Retinal pigment epithelial cell (primary cell): ENCODE data around the gene SKAP1.
A peak's percentile ranks its signal among the peaks of the same experiment; 100 is the strongest.

Source experiments
- DNase-seq: peaks from one replicate; pipeline ENCODE4 v3.0.0-alpha.2; 2010; ENCODE audit warnings: low read depth
- H3K4me3 ChIP-seq: 2 replicates; pipeline ENCODE4 v1.5.1; 2011; ENCODE audit warnings: mild to moderate bottlenecking, low read length, control low read depth, moderate library complexity
- TF ChIP-seq, protein P1 (sequence below): conservative IDR thresholded peaks from 2 replicates; pipeline ENCODE4 v1.5.1; 2011; ENCODE audit warnings: low read depth, low read length, control low read depth, inconsistent platforms

The SKAP1 gene

DNA sequence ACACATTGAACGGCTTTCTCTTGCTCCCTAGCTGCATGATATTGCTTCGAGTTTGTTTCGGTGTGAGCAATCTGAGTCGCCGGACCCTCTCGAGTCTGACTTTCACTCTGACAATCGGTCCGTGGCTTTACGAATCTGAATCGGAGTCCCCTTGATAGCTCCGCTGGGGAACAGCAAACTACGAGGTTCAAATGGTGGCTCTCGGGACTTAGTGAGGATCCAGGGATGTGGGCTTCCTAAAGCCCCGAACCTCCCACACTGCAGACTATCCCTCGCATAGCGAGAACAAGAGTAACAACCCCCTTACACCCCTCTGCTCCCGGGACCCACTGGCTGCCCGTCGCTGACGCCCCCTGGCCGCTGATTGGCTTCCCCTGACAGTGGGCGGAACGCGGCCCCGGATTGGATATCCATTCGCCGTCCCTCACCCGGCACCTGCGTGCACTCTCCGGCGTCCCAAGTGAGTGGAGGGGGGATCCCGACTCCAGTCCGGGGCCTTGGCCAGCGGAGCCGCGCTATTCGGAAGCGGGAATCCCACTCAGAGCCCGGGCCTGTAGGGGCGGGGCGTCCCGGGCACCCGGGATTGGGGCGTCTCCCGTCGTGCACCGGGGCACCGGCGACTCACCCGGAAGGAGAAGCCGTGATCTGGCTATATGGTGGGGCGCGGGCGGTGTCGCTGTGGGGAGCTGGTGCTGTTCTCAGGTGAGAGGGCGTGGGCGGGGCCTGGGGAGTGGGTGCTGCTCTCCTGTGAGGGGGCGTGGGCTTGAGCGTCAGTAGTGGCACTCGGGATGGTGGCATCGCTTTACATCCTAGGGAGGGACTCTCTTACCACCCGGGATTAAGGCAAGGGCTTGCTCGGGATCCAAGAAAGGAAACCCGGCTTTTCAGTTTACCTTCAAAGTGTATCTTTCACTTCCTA is 322.6 kb downstream of the SKAP1 start, which contains the start of gene SNX11:
Gene SNX11 (plus strand): TSS at position 630 of the 919 bp plus-strand sequence. CDS start 4,278 bp downstream, outside the sequence.
- no peak for DNase-seq
- peak within 1 kb of the TSS; percentile 98 for H3K4me3 ChIP-seq
- TF ChIP-seq, protein P1, sequence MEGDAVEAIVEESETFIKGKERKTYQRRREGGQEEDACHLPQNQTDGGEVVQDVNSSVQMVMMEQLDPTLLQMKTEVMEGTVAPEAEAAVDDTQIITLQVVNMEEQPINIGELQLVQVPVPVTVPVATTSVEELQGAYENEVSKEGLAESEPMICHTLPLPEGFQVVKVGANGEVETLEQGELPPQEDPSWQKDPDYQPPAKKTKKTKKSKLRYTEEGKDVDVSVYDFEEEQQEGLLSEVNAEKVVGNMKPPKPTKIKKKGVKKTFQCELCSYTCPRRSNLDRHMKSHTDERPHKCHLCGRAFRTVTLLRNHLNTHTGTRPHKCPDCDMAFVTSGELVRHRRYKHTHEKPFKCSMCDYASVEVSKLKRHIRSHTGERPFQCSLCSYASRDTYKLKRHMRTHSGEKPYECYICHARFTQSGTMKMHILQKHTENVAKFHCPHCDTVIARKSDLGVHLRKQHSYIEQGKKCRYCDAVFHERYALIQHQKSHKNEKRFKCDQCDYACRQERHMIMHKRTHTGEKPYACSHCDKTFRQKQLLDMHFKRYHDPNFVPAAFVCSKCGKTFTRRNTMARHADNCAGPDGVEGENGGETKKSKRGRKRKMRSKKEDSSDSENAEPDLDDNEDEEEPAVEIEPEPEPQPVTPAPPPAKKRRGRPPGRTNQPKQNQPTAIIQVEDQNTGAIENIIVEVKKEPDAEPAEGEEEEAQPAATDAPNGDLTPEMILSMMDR: no peak

DNA sequence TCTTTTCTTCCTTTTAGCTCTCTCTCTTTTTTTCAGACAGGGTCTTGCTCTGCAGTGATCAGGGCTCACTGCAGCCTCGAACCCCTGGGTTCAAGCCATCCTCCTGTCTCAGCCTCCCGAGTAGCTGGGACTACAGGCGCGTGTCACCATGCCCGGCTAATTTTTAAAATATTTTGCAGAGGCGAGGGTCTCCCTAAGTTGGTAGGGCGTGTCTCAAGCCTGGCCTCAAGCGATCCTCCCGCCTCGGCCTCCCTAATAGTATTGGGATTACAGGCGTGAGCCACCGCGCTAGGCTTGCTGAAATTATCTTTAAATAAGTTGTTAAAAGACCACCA is 323.2 kb downstream of the SKAP1 start:
- peak overlapping the region; percentile 98 for H3K4me3 ChIP-seq
- DNase-seq: no peak
- TF ChIP-seq, protein P1: no peak

- no peak overlapping the region for H3K4me3 ChIP-seq
- TF ChIP-seq, protein P1: no peak
- DNase-seq: no peak
Measured at GRCh38 chr17:48104440-48104839, 325.6 kb downstream of the SKAP1 start.

GRCh38 chr17:48102798-48103715 is 327.0 kb downstream of the SKAP1 start:
- DNase-seq: no peak
- H3K4me3 ChIP-seq: no peak overlapping the region
- TF ChIP-seq, protein P1: no peak

DNA sequence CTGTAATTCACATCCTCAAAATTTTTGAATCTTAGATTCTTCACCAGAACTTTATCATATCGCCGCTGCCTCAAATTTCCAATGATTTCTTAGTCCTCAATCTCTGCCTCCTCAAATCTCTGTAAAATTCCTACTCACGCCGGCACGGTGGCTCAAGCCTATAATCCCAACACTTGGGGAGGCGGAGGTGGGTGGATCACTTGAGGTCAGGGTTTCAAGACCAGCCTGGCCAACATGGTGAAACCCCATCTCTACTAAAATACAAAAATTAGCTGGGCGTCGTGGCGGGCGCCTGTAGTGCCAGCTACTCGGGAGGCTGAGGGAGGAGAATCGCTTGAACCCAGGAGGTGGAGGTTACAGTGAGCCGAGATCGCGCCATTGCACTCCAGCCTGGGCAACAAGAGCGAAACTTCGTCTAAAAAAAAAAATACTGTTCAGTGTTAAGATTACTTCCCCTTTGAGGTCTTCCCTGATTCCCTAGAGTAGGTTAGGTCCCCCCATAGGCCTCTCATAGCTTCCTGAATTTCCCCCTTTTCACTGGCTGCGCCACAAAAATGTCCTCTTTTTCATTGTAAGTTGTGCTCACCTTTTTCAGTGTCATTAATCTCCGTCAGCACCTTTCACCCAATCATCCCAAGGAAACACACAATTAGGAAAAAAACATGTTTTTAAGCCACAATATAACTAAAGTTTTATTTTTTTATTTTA is 327.8 kb downstream of the SKAP1 start:
- peak overlapping the region; percentile 85 for H3K4me3 ChIP-seq
- TF ChIP-seq, protein P1: no peak
- DNase-seq: no peak

DNA sequence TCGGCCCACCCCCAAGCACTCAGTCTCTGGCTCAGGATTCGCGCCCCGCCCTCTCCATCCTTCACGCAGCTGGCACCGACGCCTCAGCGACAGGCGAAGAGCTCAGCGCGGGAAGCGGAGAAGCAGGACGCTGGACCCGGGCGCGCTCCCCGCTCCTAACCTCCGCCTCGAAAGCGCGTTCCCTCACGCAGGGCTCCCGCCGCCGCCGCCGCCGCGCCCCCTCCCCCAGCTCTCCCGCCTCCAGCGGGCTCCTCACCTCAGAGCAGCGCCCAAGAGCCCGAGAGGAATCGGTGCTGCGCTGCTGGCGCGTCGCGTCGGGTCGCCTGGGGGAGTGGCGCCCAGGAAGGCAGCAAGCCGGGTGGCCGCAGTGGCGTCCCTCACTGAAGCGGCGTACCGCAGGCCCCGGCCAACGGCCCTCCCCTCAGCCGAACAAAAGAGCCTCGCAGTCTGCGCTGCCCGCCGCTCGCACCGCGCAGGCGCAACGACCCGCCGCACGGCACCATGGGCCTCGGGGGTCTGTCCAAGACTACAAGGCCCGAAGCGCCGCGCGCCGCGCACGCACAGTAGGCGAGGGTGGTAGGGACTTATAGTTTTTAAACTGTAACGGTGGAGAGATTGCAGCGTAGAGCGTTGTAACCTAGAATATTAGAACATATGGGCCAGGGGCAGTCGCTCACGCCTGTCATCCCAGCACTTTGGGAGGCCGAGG is 328.8 kb downstream of the SKAP1 start, which contains the start of gene CBX1:
Gene CBX1 (minus strand): TSS at position 467 of the 709 bp plus-strand sequence. CDS start 24,474 bp downstream, outside the sequence.
- TF ChIP-seq, protein P1: no peak
- peak within 1 kb of the TSS; percentile 85 for H3K4me3 ChIP-seq
- peak; percentile 86 for DNase-seq
